Measurements from ENCODE around the gene NEO1.

The NEO1 gene

GRCh38 chr15:73317651-73318462 is 265.6 kb downstream of the NEO1 start:
- DNase-seq, result no peak

- no peak for DNase-seq
These were observed 266.4 kb downstream of the NEO1 start for GRCh38 chr15:73318463-73319351.

- DNase-seq, result no peak
These were observed 267.4 kb downstream of the NEO1 start for GRCh38 chr15:73319460-73320245.

- no peak for DNase-seq
These were observed 268.4 kb downstream of the NEO1 start for GRCh38 chr15:73320619-73321180.

GRCh38 chr15:73321496-73322450 is 269.5 kb downstream of the NEO1 start:
- no peak for DNase-seq

- no peak for DNase-seq
These were observed 270.6 kb downstream of the NEO1 start for GRCh38 chr15:73322665-73323373.

- no peak for DNase-seq
These were observed 271.2 kb downstream of the NEO1 start for GRCh38 chr15:73323374-73323955.

GRCh38 chr15:73323956-73324355 is 271.7 kb downstream of the NEO1 start:
- DNase-seq, result no peak

- no peak for DNase-seq
These were observed 272.4 kb downstream of the NEO1 start for GRCh38 chr15:73324496-73325170.

GRCh38 chr15:73325191-73325861 is 273.1 kb downstream of the NEO1 start:
- no peak for DNase-seq

GRCh38 chr15:73326157-73326556 is 273.9 kb downstream of the NEO1 start:
- no peak for DNase-seq

GRCh38 chr15:73328149-73328820 is 276.0 kb downstream of the NEO1 start:
- DNase-seq, result no peak

GRCh38 chr15:73328981-73329380 is 276.7 kb downstream of the NEO1 start:
- DNase-seq, result no peak

GRCh38 chr15:73329501-73330200 is 277.4 kb downstream of the NEO1 start:
- no peak for DNase-seq

GRCh38 chr15:73330206-73331051 is 278.2 kb downstream of the NEO1 start:
- no peak for DNase-seq

- DNase-seq, result no peak
These were observed 279.2 kb downstream of the NEO1 start for GRCh38 chr15:73331501-73331900.
